MM.1S (cell line): ENCODE measurements around the gene CNTN5.

Experiments used
- DNase-seq: peaks from one replicate; pipeline ENCODE4 v3.0.0-alpha.2; 2015
- H2AFZ ChIP-seq: fragments of 300-600 bp; sonication (generic); 2 replicates; pipeline ENCODE4 v1.6.0; 2016; ENCODE audit warnings: antibody characterized with exemption, low read length
- H3F3A ChIP-seq: fragments of 300-600 bp; sonication (generic); 2 replicates; pipeline ENCODE4 v1.6.1; 2016; ENCODE audit warnings: mild to moderate bottlenecking, antibody characterized with exemption, low read length, moderate library complexity, mixed read lengths; ENCODE audit not compliant: insufficient read depth
- H3K27ac ChIP-seq: fragments of 300-600 bp; sonication (generic); 2 replicates; pipeline ENCODE4 v1.5.1; 2016; ENCODE audit warnings: mild to moderate bottlenecking, low read length
- H3K27me3 ChIP-seq: fragments of 300-600 bp; sonication (generic); replicated peaks from 2 replicates; pipeline ENCODE4 v1.6.0; 2016; ENCODE audit warnings: low read length; ENCODE audit not compliant: insufficient read depth
- H3K36me3 ChIP-seq: fragments of 300-600 bp; sonication (generic); replicated peaks from 2 replicates; pipeline ENCODE4 v1.6.1; 2016; ENCODE audit warnings: mild to moderate bottlenecking, low read length, mixed read lengths; ENCODE audit not compliant: insufficient read depth
- H3K4me1 ChIP-seq: fragments of 300-600 bp; sonication (generic); 2 replicates; pipeline ENCODE4 v1.6.1; 2016; ENCODE audit warnings: low read length, mixed read lengths
- H3K4me2 ChIP-seq: fragments of 300-600 bp; sonication (generic); 2 replicates; pipeline ENCODE4 v1.6.0; 2016; ENCODE audit warnings: low read depth, low read length
- H3K4me3 ChIP-seq: fragments of 300-600 bp; sonication (generic); 2 replicates; pipeline ENCODE4 v1.5.1; 2016; ENCODE audit warnings: low read length, mixed read lengths
- H3K79me2 ChIP-seq: fragments of 300-600 bp; sonication (generic); 2 replicates; pipeline ENCODE4 v1.6.1; 2016; ENCODE audit warnings: mixed run types, low read length, mixed read lengths
- H3K9ac ChIP-seq: fragments of 300-600 bp; sonication (generic); 2 replicates; pipeline ENCODE4 v1.6.1; 2016; ENCODE audit warnings: low read length, mixed read lengths
- H3K9me2 ChIP-seq: fragments of 300-600 bp; sonication (generic); replicated peaks from 2 replicates; pipeline ENCODE4 v1.6.1; 2016; ENCODE audit warnings: mild to moderate bottlenecking, low read length, mixed read lengths; ENCODE audit not compliant: insufficient read depth
- H3K9me3 ChIP-seq: fragments of 300-600 bp; sonication (generic); replicated peaks from 2 replicates; pipeline ENCODE4 v1.6.1; 2016; ENCODE audit warnings: mild to moderate bottlenecking, low read length, mixed read lengths; ENCODE audit not compliant: insufficient read depth
- H4K20me1 ChIP-seq: fragments of 300-600 bp; sonication (generic); 2 replicates; pipeline ENCODE4 v1.6.1; 2016; ENCODE audit warnings: mild to moderate bottlenecking, low read length, moderate library complexity, mixed read lengths; ENCODE audit not compliant: insufficient read depth
- CTCF ChIP-seq: fragments of 300-600 bp; sonication (generic); IDR thresholded peaks from 2 replicates; pipeline ENCODE4 v1.5.1; 2016; ENCODE audit warnings: antibody characterized with exemption, low read length, mixed read lengths
- EZH2 ChIP-seq: fragments of 300-600 bp; sonication (generic); optimal IDR thresholded peaks from 2 replicates; pipeline ENCODE3; 2017; ENCODE audit warnings: low read depth, mild to moderate bottlenecking, antibody characterized with exemption, low read length, mixed read lengths
- EZH2phosphoT487 ChIP-seq: fragments of 300-600 bp; sonication (generic); IDR thresholded peaks from 2 replicates; pipeline ENCODE4 v1.6.1; 2018; ENCODE audit warnings: antibody characterized with exemption, low read length

Gene CNTN5

GRCh38 chr11:99812516-99812915 is 791.8 kb downstream of the CNTN5 start:
- no peak overlapping the region for H2AFZ ChIP-seq
- no peak overlapping the region for H3K9ac ChIP-seq
- H4K20me1 ChIP-seq = no peaks in the 10 kb centered on the region
- H3K4me1 ChIP-seq = no peaks in the 10 kb centered on the region
- no peaks in the 10 kb centered on the region for H3K36me3 ChIP-seq
- H3K9me2 ChIP-seq = no peaks in the 10 kb centered on the region
- no peaks in the 10 kb centered on the region for H3K79me2 ChIP-seq
- DNase-seq = no peak
- no peaks in the 10 kb centered on the region for H3K27me3 ChIP-seq
- no peaks in the 10 kb centered on the region for H3F3A ChIP-seq
- H3K4me3 ChIP-seq = no peak overlapping the region
- no peak for TF ChIP-seq EZH2
- no peak for TF ChIP-seq CTCF
- no peak for TF ChIP-seq EZH2phosphoT487
- no peak overlapping the region for H3K4me2 ChIP-seq
- no peak overlapping the region for H3K27ac ChIP-seq
- H3K9me3 ChIP-seq = no peaks in the 10 kb centered on the region

- H3F3A ChIP-seq = no peaks in the 10 kb centered on the region
- no peak overlapping the region for H3K9ac ChIP-seq
- H2AFZ ChIP-seq = no peak overlapping the region
- H3K4me3 ChIP-seq = no peak overlapping the region
- H3K4me1 ChIP-seq = no peaks in the 10 kb centered on the region
- H3K4me2 ChIP-seq = no peak overlapping the region
- H4K20me1 ChIP-seq = no peaks in the 10 kb centered on the region
- H3K9me2 ChIP-seq = no peaks in the 10 kb centered on the region
- TF ChIP-seq EZH2 (no peak), CTCF (no peak), EZH2phosphoT487 (no peak)
- DNase-seq = no peak
- no peaks in the 10 kb centered on the region for H3K9me3 ChIP-seq
- no peak overlapping the region for H3K27ac ChIP-seq
- no peaks in the 10 kb centered on the region for H3K79me2 ChIP-seq
- no peaks in the 10 kb centered on the region for H3K36me3 ChIP-seq
- H3K27me3 ChIP-seq = no peaks in the 10 kb centered on the region
Observed at GRCh38 chr11:99814021-99814420, 793.3 kb downstream of the CNTN5 start.

- Histone ChIP-seq H3K4me2 (no peak overlapping the region), H3K9me2 (no peaks in the 10 kb centered on the region), H3K27me3 (no peaks in the 10 kb centered on the region), H3K4me1 (no peaks in the 10 kb centered on the region), H3K9me3 (no peaks in the 10 kb centered on the region), H2AFZ (no peak overlapping the region), H3K27ac (no peak overlapping the region), H3K36me3 (no peaks in the 10 kb centered on the region), H3K4me3 (no peak overlapping the region), H3K79me2 (no peaks in the 10 kb centered on the region), H4K20me1 (no peaks in the 10 kb centered on the region), H3K9ac (no peak overlapping the region), H3F3A (no peaks in the 10 kb centered on the region)
- 0 out of 2 replicates have a peak, but pooled peaks have one; percentile 3 for TF ChIP-seq CTCF
- TF ChIP-seq EZH2phosphoT487 = no peak
- no peak for TF ChIP-seq EZH2
- DNase-seq = no peak
Observed at GRCh38 chr11:99814738-99815137, 794.0 kb downstream of the CNTN5 start.
